GM12878 (cell line): Measurements from ENCODE around the gene HTR1A.

Experiments used
- CBFB ChIP-seq: IDR thresholded peaks from 2 replicates; pipeline ENCODE4 v1.6.1; 2016; ENCODE audit warnings: antibody characterized with exemption, low read depth
- EZH2 ChIP-seq: IDR thresholded peaks from 2 replicates; pipeline ENCODE4 v1.6.1; 2012; ENCODE audit warnings: low read depth, mild to moderate bottlenecking, control low read depth, inconsistent platforms, low read length, borderline replicate concordance; ENCODE audit not compliant: control insufficient read depth
- FOXM1 ChIP-seq: IDR thresholded peaks from 2 replicates; pipeline ENCODE4 v1.6.1; 2012; ENCODE audit warnings: low read depth, mild to moderate bottlenecking, inconsistent platforms, low read length, moderate library complexity
- MXI1 ChIP-seq: fragments of 150-350 bp; IDR thresholded peaks from 2 replicates; pipeline ENCODE4 v1.6.1; 2011; ENCODE audit warnings: low read depth, mild to moderate bottlenecking, inconsistent platforms, low read length, improper control_type of control experiment
- NBN ChIP-seq: fragments of 450-650 bp; IDR thresholded peaks from 2 replicates; pipeline ENCODE4 v1.6.1; 2016
- POLR2A ChIP-seq: IDR thresholded peaks from 2 replicates; pipeline ENCODE4 v1.6.1; 2011; ENCODE audit warnings: low read depth, mild to moderate bottlenecking, low read length
- POLR2AphosphoS5 ChIP-seq: IDR thresholded peaks from 2 replicates; pipeline ENCODE4 v1.6.1; 2011; ENCODE audit warnings: mild to moderate bottlenecking, low read length, inconsistent platforms
- TAF1 ChIP-seq: IDR thresholded peaks from 2 replicates; pipeline ENCODE4 v1.6.1; 2011; ENCODE audit warnings: mild to moderate bottlenecking, low read depth, low read length, borderline replicate concordance
- ZNF217 ChIP-seq: fragments of 450-650 bp; IDR thresholded peaks from 2 replicates; pipeline ENCODE4 v1.6.1; 2017; ENCODE audit warnings: antibody characterized with exemption, mild to moderate bottlenecking
- TF ChIP-seq, protein P1 (sequence below): IDR thresholded peaks from 2 replicates; pipeline ENCODE4 v1.6.1; 2012; ENCODE audit warnings: low read depth, low read length, improper control_type of control experiment
- TF ChIP-seq, protein P2 (sequence below): fragments of 450-650 bp; formaldehyde crosslinking; IDR thresholded peaks from 2 replicates; pipeline ENCODE4 v1.5.0; 2022; ENCODE audit warnings: mild to moderate bottlenecking, missing genetic modification characterization

DNA sequence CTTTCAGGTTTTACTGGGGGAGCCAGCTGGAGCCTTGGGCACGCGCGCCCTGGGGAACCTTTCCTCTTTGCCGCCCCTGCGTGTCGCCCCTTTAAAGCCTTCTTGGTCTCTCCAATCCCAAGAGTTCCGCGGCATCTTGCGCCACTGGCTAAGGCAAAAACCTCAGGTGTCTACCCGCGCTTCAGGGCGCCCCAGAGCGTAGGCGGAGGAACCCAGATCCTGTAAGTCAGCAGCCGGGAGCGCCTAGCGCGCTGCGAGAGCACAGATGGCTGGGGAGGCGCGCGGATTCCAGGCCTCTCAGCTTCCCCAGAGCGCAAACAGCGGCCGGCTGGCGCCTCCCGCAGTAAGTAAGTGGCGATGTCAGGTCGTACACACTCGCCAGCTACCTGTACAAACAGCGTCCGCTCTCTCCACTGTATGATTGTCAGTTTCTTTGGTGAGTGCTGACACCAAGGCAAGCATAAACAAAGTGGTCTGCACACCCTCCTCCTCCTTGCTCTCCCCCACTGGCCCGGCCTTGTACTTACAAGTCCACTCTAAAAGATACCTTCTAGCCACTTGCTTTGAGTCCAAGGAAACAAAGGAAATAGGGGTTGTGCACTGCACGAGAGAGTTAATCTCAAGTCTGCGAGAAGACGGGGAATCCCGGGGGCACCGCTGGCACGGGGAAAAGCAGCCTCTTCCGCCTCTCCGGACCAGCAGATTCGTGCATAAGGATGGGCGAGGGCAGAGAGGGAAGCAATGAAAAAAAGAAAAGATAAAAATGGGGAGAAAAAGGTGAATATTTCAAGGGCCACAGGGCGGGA, 2.9 kb downstream of the HTR1A start:
- TF ChIP-seq FOXM1 (no peak), TAF1 (no peak), NBN (no peak), ZNF217 (no peak), POLR2A (no peak), CBFB (no peak), EZH2 (no peak), MXI1 (no peak), POLR2AphosphoS5 (no peak)
- TF ChIP-seq, protein P1, sequence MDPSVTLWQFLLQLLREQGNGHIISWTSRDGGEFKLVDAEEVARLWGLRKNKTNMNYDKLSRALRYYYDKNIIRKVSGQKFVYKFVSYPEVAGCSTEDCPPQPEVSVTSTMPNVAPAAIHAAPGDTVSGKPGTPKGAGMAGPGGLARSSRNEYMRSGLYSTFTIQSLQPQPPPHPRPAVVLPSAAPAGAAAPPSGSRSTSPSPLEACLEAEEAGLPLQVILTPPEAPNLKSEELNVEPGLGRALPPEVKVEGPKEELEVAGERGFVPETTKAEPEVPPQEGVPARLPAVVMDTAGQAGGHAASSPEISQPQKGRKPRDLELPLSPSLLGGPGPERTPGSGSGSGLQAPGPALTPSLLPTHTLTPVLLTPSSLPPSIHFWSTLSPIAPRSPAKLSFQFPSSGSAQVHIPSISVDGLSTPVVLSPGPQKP, result no peak
- TF ChIP-seq, protein P2, sequence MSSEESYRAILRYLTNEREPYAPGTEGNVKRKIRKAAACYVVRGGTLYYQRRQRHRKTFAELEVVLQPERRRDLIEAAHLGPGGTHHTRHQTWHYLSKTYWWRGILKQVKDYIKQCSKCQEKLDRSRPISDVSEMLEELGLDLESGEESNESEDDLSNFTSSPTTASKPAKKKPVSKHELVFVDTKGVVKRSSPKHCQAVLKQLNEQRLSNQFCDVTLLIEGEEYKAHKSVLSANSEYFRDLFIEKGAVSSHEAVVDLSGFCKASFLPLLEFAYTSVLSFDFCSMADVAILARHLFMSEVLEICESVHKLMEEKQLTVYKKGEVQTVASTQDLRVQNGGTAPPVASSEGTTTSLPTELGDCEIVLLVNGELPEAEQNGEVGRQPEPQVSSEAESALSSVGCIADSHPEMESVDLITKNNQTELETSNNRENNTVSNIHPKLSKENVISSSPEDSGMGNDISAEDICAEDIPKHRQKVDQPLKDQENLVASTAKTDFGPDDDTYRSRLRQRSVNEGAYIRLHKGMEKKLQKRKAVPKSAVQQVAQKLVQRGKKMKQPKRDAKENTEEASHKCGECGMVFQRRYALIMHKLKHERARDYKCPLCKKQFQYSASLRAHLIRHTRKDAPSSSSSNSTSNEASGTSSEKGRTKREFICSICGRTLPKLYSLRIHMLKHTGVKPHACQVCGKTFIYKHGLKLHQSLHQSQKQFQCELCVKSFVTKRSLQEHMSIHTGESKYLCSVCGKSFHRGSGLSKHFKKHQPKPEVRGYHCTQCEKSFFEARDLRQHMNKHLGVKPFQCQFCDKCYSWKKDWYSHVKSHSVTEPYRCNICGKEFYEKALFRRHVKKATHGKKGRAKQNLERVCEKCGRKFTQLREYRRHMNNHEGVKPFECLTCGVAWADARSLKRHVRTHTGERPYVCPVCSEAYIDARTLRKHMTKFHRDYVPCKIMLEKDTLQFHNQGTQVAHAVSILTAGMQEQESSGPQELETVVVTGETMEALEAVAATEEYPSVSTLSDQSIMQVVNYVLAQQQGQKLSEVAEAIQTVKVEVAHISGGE (CRISPR knock-in tag), result no peak
